GM21526 (cell line): ENCODE data around the gene CPT2.

Source experiments
- ATAC-seq: cut with Tn5 transposase; IDR thresholded peaks from one replicate; pipeline ENCODE4 v1.9.1; 2021; ENCODE audit warnings: moderate library complexity; ENCODE audit not compliant: unreplicated experiment, low FRiP score

CPT2 gene

GRCh38 chr1:53258216-53258615 lies 61.6 kb downstream of the CPT2 start:
- no peak for ATAC-seq

- peak; percentile 58 for ATAC-seq
These were observed 63.3 kb downstream of the CPT2 start for GRCh38 chr1:53259932-53260331.

- ATAC-seq = no peak
These were observed 64.1 kb downstream of the CPT2 start for GRCh38 chr1:53260631-53261247.

- ATAC-seq = no peak
These were observed 65.4 kb downstream of the CPT2 start for GRCh38 chr1:53262000-53262399.
